GM19395 (cell line): ENCODE measurements around the gene PPIL4.
"Not testable (repeated sequence)": the region's sequence is repeated elsewhere in the genome, so short reads cannot be mapped to it uniquely, and the experiment has no call there.

Experiments
- ATAC-seq: cut with Tn5 transposase; IDR thresholded peaks from one replicate; pipeline ENCODE4 v1.9.1; 2021; ENCODE audit warnings: mild to moderate bottlenecking, moderate library complexity; ENCODE audit not compliant: unreplicated experiment

Gene PPIL4

DNA sequence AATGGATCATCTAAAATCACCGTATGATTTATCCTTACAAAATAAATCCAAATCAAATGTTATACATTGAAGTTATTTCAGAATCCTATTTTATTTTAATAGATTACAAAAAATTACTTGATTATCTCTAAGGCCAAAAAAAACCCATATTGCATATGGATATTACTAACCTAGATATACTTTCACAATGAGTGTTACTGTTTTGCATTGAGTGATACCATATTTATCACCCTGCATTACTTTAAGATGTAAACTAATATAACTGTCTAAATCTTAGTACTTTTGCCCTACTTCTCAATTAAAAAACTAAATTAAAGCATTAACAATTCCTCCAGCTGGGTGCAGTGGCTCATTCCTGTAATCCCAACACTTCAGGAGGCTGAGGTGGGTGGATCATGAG lies 11.1 kb downstream of the PPIL4 start:
- ATAC-seq = no peak

DNA sequence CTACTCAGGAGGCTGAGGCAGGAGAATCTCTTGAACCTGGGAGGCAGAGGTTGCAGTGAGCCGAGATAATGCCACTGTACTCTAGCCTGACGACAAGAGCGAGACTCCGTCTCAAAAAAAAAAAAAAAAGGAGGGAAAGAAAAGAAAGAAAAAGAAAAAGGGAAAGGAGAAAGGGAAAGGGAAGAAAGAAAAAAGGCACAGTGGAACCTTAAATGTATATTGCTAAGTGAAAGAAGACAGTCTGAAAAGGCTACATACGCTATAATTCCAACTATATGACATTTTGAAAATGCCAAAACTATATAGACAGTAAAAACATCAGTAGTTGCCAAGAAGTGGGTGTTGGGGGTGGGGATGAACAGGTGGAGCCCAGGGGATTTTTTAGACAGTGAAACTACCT lies 16.2 kb downstream of the PPIL4 start:
- ATAC-seq = no peak

DNA sequence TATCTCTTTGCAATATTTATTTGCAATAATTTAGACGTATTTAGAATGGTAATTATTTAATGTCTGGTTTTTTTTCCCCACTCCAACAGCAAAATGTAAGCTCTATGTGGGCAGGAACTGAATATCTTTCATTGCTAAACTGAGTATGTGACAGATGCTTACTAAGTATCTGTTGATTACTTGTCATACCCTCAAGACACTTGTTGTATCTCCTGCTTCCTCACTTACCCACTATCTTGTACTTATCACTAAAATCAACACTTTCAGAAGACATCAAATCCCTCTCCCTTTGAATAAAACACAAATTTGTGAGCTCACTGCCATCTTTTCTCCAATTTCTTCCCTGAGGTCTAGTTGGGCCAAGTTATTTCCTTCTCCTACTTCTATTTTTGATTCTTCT lies 30.3 kb downstream of the PPIL4 start:
- ATAC-seq = no peak

DNA sequence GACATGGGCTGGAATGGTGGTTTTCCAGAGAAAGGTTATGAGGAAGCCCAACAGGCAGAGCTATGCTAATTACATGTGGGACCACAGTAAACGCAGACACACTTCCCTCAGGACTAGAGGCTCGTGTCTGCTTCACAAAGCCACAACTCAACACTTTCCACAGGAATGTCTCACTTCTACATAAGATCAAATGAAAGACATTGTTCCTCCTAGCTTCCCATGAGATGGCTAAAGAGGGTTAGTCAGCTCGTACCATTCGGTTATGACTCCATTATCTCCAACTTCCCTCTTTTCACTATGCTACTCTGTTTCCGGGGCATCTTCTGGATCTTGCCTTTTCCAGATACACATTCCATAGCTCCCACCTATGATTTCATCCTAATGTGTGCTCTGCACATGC lies 31.9 kb downstream of the PPIL4 start:
- no peak for ATAC-seq

DNA sequence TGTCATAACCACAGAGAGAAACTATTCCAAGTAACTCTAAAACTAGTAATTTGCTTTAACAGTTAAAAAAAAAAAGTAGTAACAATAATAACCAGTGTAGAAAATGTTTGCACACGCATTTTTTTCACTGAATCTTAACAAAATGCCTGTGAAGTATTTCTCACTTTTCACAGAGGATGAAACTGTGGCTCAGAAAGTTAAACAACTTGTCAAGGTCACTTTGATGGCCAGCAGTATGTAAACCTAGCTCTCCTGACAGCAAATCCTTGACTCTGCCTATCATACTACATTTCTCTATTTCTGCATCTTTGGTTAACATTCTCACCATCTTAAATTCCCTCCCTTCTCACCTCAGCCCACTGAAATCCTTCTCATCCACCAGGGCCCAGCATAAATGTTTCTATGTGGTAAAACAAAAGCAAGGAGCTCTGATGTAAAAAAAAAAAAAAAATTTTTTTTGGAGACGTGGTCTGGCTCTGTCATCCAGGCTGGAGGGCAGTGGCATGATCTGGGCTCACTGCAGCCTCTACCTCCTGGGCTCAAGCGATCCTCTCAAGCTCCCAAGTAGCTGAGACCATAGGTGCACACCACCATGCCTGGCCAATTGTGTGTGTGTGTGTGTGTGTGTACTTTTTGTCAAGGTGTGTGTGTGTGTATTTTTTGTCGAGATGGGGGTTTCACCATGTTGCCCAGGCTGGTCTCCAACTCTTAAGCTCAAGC lies 34.9 kb downstream of the PPIL4 start:
- no peak for ATAC-seq

DNA sequence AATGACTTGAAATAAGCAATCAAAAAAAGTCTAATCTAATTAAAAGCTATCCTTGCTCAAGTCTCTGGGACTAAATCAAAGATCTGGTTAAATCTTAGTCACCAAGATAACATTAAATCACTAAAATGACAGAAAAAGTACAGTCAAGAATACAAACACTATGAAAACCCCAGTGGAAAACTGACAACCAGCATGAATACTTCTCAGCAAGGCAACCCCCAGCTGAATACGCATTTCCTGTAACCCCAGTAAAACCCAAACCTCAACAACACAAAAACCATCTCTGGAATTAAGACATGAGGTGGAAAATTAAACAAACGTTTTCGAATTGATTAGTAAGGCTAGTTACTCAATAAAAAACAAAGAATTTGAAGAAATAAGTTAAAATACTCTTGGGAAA lies 37.4 kb downstream of the PPIL4 start:
- ATAC-seq = no peak

DNA sequence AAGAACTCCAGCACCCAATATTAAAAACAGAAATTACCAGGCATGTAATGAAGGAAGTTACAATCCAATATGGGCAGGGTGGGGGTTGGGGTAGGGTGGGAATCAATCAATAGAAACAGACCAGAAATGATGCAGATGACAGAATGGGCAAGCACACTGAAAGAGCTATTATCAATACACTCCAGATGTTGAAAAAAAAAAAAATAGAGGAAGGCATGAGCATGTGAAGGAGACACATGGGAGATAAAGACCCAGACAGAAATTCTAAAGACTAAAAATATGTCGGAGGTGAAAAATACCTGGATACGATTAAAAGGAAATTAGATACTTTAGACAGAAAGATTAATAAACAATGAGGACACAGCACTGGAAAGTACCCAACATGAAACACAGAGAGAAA lies 42.0 kb downstream of the PPIL4 start:
- no peak for ATAC-seq

DNA sequence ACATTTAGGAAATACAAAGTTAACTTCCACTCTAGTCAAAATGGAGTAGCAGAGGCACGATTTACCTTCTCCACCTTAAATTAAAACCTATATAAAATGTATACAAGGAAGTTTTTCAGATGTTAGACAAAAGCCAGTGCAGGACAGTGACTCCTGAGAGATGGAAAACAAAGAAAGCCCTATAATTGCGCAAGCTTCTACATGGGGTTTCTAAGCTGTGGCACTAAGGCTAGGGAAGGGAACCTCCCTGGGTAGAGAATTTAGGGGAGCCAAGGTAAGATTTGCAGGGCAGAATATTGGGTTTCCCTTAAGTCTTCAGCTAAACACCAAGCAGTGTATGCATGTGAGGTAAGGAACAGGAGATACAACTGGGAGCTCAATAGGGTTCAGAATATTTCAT lies 42.6 kb downstream of the PPIL4 start:
- no peak for ATAC-seq

DNA sequence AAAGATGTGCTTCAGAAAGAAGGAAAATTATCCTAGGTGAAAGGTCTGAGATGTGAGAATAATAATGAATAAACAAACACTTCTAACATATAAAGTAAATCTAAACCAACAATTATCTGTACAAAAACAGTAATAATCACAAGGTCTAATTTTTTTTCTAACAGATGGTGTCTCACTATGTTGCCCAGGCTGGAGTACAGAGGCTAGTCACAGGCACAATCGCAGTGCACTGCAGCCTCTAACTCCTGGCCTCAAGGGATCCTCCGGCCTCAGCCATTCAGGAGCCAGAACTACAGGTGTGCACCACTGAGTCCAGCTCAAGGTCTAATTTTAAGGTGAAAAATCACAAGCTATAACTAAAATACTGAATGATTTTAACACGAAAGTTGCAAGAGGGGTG lies 44.1 kb downstream of the PPIL4 start:
- no peak for ATAC-seq

DNA sequence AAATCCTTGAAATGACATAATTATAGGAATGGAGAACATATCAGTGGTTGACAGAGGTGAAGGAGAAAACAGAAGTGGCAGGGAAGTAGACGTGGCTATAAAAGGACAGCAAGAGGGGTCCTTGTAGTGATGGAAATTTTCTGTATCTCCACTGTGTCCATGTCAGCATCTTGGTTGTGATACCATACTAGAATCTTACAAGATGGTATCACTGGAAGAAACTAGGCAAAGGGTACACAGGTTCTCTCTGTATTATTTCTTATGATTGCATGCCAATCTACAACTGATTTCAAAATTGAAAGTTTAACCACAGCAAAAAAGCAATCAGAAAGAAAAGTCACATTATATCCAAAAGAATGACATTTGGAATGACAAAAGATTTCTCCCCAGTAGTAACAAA lies 44.6 kb downstream of the PPIL4 start:
- no peak for ATAC-seq

DNA sequence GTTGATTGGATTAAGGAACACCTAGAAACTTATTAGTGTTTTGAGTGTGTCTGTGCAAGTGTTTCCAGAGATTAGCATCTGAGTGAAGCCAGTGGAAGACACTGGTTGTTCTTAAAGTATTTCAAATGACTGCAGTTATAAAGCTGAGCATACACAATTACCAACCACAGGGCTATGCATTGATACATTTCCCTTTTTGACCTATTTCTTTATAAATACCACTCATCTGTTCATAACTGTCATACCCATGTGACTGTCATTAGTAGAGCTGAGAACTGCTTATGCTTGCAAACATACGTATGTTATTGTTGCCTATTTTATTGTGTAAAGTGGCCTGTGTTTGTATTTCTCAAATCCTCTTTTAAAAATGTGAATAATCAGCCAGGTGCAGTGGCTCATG lies 45.7 kb downstream of the PPIL4 start:
- no peak for ATAC-seq

DNA sequence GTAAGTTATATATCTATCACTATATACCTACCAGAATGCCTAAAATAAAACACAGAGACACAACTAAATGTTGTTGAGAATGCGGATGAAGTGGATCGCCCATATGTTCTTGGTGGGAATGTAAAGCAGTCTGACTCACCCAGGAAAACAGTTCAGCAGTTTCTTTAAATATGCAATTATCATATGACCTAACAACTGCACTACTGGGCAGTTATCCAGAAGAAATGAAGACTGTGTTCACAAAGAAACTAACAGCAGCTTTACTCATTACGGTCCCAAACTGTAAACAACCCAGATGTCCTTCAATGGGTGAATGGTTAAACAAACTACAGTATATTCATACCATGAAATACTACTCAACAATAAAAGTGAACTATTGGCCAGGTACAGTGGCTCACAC lies 46.8 kb downstream of the PPIL4 start:
- ATAC-seq = no peak

DNA sequence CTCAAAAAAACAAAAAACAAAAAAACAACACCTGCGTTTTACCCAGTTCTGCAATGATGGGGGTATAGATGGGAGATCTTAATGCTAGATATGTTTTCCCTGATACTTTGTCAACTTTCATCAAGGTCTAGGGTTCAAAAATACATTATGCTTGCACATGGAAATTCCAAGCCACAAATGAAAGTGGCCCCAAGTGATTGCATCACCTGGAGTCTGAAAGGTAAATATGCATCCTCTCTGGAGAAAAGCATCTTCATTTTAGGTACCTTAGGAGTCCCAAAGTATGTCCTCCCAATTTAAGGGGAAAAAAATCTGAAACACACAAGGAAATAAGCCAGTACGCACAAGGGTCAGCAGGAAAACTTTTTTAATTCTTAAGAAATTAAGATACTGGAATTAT lies 48.5 kb downstream of the PPIL4 start:
- no peak for ATAC-seq

DNA sequence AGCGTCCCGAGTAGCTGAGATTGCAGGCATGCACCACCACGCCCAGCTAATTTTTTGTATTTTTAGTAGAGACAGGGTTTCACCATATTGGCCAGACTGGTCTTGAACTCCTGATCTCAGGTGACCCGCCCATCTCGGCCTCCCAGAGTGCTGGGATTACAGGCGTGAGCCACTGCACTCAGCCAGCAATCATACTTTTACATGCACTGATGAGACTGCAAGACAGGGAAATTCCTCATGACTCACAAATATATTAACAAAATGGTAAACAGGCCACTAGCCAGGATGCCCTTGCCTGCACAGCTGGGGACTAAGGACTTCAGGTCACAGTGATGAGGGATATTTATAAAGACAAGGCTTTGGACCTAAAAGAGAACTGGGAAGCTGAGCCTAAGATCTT lies 49.2 kb downstream of the PPIL4 start:
- ATAC-seq = not testable (repeated sequence)

DNA sequence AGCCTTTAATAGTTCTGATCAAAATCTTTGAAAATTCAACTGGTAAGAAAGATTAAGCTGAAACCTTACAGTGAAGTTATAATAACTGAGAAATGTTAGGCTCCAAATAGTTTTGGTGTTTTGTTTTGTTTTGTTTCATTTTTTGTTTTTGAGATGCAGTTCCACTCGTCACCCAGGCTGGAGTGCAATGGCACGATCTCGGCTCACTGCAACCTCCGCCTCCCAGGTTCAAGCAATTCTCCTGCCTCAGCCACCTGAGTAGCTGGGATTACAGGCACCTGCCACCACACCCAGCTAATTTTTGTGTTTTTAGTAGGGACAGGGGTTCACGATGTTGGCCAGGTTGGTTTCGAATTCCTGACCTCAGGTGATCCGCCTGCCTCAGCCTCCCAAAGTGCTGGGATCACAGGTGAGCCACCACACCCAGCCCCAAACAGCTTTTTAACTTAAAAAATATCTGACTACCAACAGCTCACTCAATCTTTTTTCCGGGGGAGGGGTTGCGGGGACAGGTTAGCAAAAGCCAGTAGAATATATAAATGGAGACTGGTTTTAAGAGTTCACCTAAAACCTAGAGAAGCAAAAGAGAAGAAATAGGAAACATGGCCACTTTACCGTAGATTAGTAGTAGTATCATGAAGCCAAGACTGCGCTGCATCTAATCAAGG lies 50.4 kb downstream of the PPIL4 start:
- ATAC-seq = not testable (repeated sequence)

DNA sequence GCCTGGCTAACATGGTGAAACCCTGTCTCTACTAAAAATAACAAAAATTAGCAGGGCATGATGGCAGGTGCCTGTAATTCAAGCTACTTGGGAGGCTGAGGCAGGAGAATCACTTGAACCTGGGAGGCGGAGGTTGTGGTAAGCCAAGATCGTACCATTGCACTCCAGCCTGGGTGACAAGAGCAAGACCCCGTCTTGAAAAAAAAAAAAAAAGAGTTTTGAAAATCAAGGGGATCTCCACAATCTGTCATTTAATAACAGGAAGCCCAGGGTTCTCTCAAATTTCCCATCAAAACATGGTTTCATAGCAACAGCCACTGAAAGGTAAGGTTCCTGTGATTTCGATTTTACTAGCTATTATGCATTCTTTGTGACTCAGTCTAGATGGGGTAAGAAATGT lies 51.0 kb downstream of the PPIL4 start:
- ATAC-seq = peak; percentile 83

DNA sequence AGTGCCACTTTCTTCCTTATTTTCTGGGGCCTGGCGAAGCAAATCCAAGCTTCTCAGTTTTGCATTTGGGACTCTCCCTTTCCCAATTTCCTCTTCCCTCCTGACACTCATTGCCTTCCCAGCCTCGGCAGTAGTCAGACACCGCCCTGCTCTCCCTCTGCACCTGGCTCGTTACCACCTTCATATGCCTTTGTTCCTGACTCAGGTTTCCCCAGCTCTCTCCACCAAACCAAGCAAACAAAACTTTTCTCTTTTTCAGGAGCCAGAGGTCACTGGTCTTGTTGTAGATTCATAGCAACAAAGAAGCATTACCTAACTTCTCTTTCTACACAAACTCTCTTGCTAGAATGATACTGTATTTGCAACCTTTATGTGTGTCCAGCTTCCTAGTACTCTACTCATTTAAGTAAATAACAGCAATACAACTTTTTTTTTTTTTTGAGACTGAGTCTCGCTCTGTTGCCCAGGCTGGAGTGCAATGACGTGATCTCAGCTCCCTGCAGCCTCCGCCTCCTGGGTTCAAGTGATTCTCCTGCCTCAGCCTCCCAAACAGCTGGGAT lies 52.0 kb downstream of the PPIL4 start:
- no peak for ATAC-seq

DNA sequence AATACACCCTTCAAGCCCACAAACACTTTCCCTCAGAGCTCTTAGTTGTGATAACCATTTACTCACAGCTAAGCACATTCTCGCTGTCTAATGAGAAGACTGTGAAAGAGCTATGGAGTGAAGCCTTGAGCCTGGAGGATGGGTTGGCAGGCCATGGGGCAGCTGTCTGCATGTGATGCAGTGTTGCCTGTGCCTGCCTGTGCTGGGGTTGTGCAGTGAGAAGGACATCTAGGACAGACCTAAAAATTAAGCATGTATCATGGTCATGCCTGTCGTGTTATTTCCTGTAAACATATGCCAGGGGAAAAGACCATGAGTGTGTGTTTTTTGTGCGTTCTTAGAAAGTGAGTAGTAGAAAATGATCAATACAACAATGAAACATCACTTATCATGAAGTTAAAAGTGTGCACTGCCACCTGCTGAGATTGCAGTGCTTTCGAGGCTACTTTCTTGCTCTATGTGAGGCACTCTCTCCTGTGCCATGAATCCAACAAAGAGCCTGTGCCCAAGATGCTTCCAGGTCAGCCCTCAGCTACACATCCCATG lies 53.0 kb downstream of the PPIL4 start:
- no peak for ATAC-seq

DNA sequence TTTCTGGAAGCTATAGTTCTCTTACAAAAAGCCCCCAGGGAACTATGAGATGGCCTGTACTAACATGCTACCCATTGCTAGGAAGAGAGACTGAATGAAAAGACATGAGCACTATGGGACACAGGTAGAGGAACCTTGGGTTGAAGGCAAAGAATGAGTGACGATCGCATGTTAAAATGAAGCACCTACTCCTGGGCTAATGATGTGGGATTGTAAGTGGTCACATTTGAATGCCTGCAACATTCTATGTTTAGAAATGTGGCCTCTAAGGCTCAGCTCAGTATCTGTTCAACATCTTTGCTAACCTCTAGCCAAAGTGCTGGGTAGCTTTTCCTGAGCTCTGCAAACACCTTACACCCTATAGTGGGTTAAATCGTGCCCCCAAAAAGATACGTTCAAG lies 55.9 kb downstream of the PPIL4 start:
- ATAC-seq = no peak

DNA sequence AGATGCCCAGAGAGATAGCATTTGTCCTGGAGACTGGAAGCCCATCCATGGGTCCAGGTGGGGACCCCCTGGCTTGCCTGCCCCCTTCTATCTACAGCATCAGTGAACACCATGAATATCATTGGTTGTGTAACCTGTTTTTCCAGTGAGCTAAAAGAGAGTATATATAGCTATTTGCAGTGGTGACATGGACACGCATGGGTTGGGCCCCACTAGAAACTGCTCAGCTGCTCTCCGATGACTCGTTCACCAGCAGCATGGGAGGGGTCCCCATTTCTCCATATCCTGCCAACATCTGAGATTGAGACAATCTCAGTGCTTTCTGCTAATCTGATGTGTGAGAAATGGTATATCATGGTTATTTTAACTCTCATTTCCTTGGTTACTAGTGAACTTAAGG lies 57.0 kb downstream of the PPIL4 start:
- ATAC-seq = no peak

DNA sequence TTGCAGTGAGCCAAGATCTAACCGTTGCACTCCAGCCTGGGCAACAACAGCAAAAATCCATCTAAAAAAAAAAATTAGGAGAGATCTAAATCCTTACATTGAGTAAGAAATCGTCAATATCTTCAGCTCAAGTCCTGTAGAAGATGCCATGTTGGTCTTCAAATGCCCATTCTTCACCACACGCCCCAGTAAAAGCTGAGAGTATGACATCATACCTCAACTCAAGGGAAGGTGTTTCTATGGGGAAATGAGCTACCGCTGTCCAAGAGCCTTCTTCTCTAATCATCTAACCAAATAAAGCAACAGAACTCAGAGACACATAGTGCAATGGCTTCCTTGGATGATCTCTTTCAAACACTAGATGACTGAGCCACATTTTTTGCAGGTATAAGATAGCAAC lies 58.5 kb downstream of the PPIL4 start:
- ATAC-seq = no peak
